Measurements from ENCODE around the gene ZNF737. TPM values are rescaled to one million over a fixed set of nuclear protein-coding genes. Genes with fewer than 3 reads are reported as not detected.

Gene ZNF737
- total RNA-seq, 1 donor from 2014 or later, result 36.0 TPM

GRCh38 chr19:20513189-20513904 is 52.2 kb downstream of the ZNF737 start:
- no peak for DNase-seq (ENCODE audit: low spot score)
- no peak overlapping the region for H3K4me3 Mint-ChIP-seq

DNA sequence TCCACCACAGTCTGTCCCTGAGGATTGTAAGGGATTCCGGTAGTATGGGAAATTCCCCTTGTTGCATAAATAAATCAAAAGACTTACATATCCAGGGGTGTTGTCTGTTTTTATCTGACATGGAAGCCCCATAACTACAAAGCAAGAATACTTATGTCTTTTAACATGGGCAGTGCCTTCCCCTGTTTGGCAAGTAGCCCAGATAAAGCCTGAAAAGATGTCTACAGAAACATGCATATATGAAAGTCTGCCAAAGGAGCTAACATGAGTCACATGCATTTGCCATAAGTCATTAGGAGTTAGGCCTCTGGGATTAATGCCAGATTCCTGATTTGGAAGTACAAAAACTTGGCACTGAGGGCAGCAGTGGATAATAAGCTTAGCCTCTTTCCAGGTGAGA is 62.1 kb downstream of the ZNF737 start:
- Histone ChIP-seq H3K4me3 (no peak overlapping the region), H3K27ac (no peak overlapping the region), H3K79me2 (ENCODE audit: low read depth) (no peaks in the 10 kb centered on the region), H2AFZ (replicated peaks) (no peak overlapping the region), H3F3A (ENCODE audit: low read depth) (no peaks in the 10 kb centered on the region), H4K20me1 (ENCODE audit: low read depth) (no peaks in the 10 kb centered on the region), H3K27me3 (no peaks in the 10 kb centered on the region), H3K9me3 (ENCODE audit: low read depth) (no peaks in the 10 kb centered on the region), H3K9ac (no peak overlapping the region), H3K36me3 (no peaks in the 10 kb centered on the region), H3K4me1 (no peaks in the 10 kb centered on the region), H3K4me2 (no peak overlapping the region)
- no peak for DNase-seq (ENCODE audit: low spot score)
- no peaks in the 10 kb centered on the region for H3K36me3 Mint-ChIP-seq
- peaks cover 13% of the 10 kb centered on the region for H3K9me3 Mint-ChIP-seq
- no peaks in the 10 kb centered on the region for H3K4me1 Mint-ChIP-seq
- H3K27ac Mint-ChIP-seq, result no peak overlapping the region
- no peak overlapping the region for H3K4me3 Mint-ChIP-seq
- H3K27me3 Mint-ChIP-seq (ENCODE audit: insufficient read depth, low read depth), result no peaks in the 10 kb centered on the region
- TF ChIP-seq EZH2 (IDR thresholded peaks at IDR 0.05) (no peak), EZH2phosphoT487 (IDR thresholded peaks at IDR 0.05) (no peak), CTCF (IDR thresholded peaks at IDR 0.05) (no peak)

More at GRCh38 chr19:20513189-20513904, 52.2 kb downstream of the ZNF737 start:
- Mint-ChIP-seq H3K36me3 (no peaks in the 10 kb centered on the region), H3K27me3 (ENCODE audit: insufficient read depth, low read depth) (no peaks in the 10 kb centered on the region), H3K4me1 (no peaks in the 10 kb centered on the region), H3K9me3 (peaks cover 16% of the 10 kb centered on the region), H3K27ac (no peak overlapping the region)
- H2AFZ ChIP-seq (replicated peaks), result no peak overlapping the region
- TF ChIP-seq CTCF (IDR thresholded peaks at IDR 0.05) (no peak), EZH2phosphoT487 (IDR thresholded peaks at IDR 0.05) (no peak), EZH2 (IDR thresholded peaks at IDR 0.05) (no peak)
- no peaks in the 10 kb centered on the region for H3K9me3 ChIP-seq (ENCODE audit: low read depth)
- no peaks in the 10 kb centered on the region for H3F3A ChIP-seq (ENCODE audit: low read depth)
- H3K79me2 ChIP-seq (ENCODE audit: low read depth), result no peaks in the 10 kb centered on the region
- no peak overlapping the region for H3K9ac ChIP-seq
- H3K36me3 ChIP-seq, result no peaks in the 10 kb centered on the region
- no peak overlapping the region for H3K4me2 ChIP-seq
- no peaks in the 10 kb centered on the region for H3K4me1 ChIP-seq
- H3K27ac ChIP-seq, result no peak overlapping the region
- no peak overlapping the region for H3K4me3 ChIP-seq
- H4K20me1 ChIP-seq (ENCODE audit: low read depth), result no peaks in the 10 kb centered on the region
- H3K27me3 ChIP-seq, result no peaks in the 10 kb centered on the region

Other genes with a start within 250 kb of the ZNF737 start
- gene ZNF626, start 95.8 kb upstream of the ZNF737 start, total RNA-seq (ENCODE audit: low replicate concordance), result 26.7 and 60.5 TPM in 2 replicates
- 24.3 and 29.5 TPM in 2 replicates for gene ZNF66, start 210.5 kb upstream of the ZNF737 start, total RNA-seq (ENCODE audit: low replicate concordance)